GM12878 (cell line): ENCODE results near the gene CREG2. TPM values are rescaled to one million over a fixed set of nuclear protein-coding genes. Genes with fewer than 3 reads are reported as not detected.

Source experiments
- ATAC-seq: fragments of 200-7000 bp; cut with Tn5 transposase; 3 replicates; pipeline ENCODE4 v1.9.1; 2020; ENCODE audit warnings: mild to moderate bottlenecking, moderate library complexity
- BruUV-seq: library from RNA; stranded (reverse); fragments of 400-500 nt; replicated peaks from 2 replicates; lab custom pipeline; 2021; lab: Mats Ljungman, UMichigan
- CTCF ChIA-PET: fragments of 300-600 bp; sonication (Branson Sonifier 250); formaldehyde crosslinking; extraction: SDS; loops from one replicate; lab custom pipeline; 2021; ENCODE audit warnings: inconsistent platforms; lab: Yijun Ruan, JAX
- POLR2A ChIA-PET: fragments of 350-600 bp; formaldehyde crosslinking; extraction: SDS; loops from one replicate; lab custom pipeline; 2021; ENCODE audit warnings: inconsistent platforms; lab: Charles Lee
- RAD21 ChIA-PET: fragments of 300-600 bp; sonication (Branson Sonifier 250); formaldehyde crosslinking; loops from one replicate; lab custom pipeline; 2023; ENCODE audit warnings: antibody characterized with exemption; ENCODE audit not compliant: unreplicated experiment; lab: Charles Lee
- SMC1A ChIA-PET: fragments of 300-600 bp; sonication (Branson Sonifier 250); formaldehyde crosslinking; loops from one replicate; lab custom pipeline; 2023; ENCODE audit not compliant: unreplicated experiment, uncharacterized antibody; lab: Charles Lee
- DNase-seq: peaks from one replicate; pipeline ENCODE4 v3.0.0-alpha.2; 2011; ENCODE audit warnings: low read depth, low spot score
- FAIRE-seq: peaks from 3 replicates; lab custom pipeline; 2011; peaks lifted over from hg19 to GRCh38; lab: Jason Lieb, UNC
- H2AFZ ChIP-seq: 2 replicates; pipeline ENCODE4 v1.6.0; 2011; ENCODE audit warnings: low read depth, low read length, control low read depth; ENCODE audit not compliant: control insufficient read depth
- H3K27ac ChIP-seq: 2 replicates; pipeline ENCODE4 v1.5.1; 2011; ENCODE audit warnings: control low read depth; ENCODE audit not compliant: control insufficient read depth, insufficient read depth
- H3K27me3 ChIP-seq, 2 experiments: replicated peaks in 1 of 2; 2 replicates each; pipeline versions ENCODE4 v1.6.0 to v1.6.1; 2011; ENCODE audit warnings: low read length in 1 of 2; ENCODE audit not compliant: control insufficient read depth in 2 of 2, insufficient read depth in 2 of 2
- H3K36me3 ChIP-seq, 2 experiments: 2 replicates each; pipeline ENCODE4 v1.5.1; 2011; ENCODE audit warnings: low read length in 1 of 2; ENCODE audit not compliant: control insufficient read depth in 2 of 2, insufficient read depth in 2 of 2
- H3K4me1 ChIP-seq: 2 replicates; pipeline ENCODE4 v1.6.1; 2011; ENCODE audit warnings: mild to moderate bottlenecking, low read length, moderate library complexity, mixed read lengths; ENCODE audit not compliant: control insufficient read depth, insufficient read depth
- H3K4me2 ChIP-seq: 2 replicates; pipeline ENCODE4 v1.6.0; 2011; ENCODE audit warnings: control low read depth; ENCODE audit not compliant: control insufficient read depth, insufficient read depth
- H3K4me3 ChIP-seq: fragments of 200-600 bp; sonication (generic); 2 replicates; pipeline ENCODE4 v1.5.1; 2016
- H3K79me2 ChIP-seq: 2 replicates; pipeline ENCODE4 v1.6.0; 2011; ENCODE audit warnings: low read length; ENCODE audit not compliant: control insufficient read depth, insufficient read depth
- H3K9ac ChIP-seq: 2 replicates; pipeline ENCODE4 v1.8.0; 2011; ENCODE audit warnings: low read length, control low read depth, mixed read lengths; ENCODE audit not compliant: control insufficient read depth, insufficient read depth
- H3K9me3 ChIP-seq: replicated peaks from 3 replicates; pipeline ENCODE4 v1.5.1; 2011; ENCODE audit warnings: mild to moderate bottlenecking, low read length; ENCODE audit not compliant: control insufficient read depth, insufficient read depth
- H4K20me1 ChIP-seq: 2 replicates; pipeline ENCODE4 v1.6.0; 2011; ENCODE audit not compliant: control insufficient read depth, insufficient read depth
- BCL11A ChIP-seq: IDR thresholded peaks from 2 replicates; pipeline ENCODE4 v1.6.1; 2011; ENCODE audit warnings: low read depth, low read length
- JUND ChIP-seq: IDR thresholded peaks from 2 replicates; pipeline ENCODE4 v1.6.1; 2012; ENCODE audit warnings: low read depth, mild to moderate bottlenecking, low read length, improper control_type of control experiment, moderate library complexity
- RB1 ChIP-seq: fragments of 450-650 bp; formaldehyde crosslinking; IDR thresholded peaks from 2 replicates; pipeline ENCODE4 v1.6.1; 2017; ENCODE audit warnings: mild to moderate bottlenecking, borderline replicate concordance
- WGBS: methylation state at CpG from one replicate; pipeline ENCODE4 v1.1.6; 2016; ENCODE audit warnings: low lambda C conversion rate; ENCODE audit not compliant: insufficient replicate concordance, insufficient coverage; ENCODE audit errors: missing lambda C conversion rate; 5-methylcytosine and 5-hydroxymethylcytosine counted together
- in situ Hi-C: fragments of 300-500 bp; cut with MboI; formaldehyde crosslinking; loops from 9 replicates; pipeline ENCODE4 v1.14.3; 2018; ENCODE audit warnings: mixed read lengths
- intact Hi-C: fragments of 100-400 bp; cut with micrococcal nuclease; formaldehyde crosslinking; loops from one replicate; pipeline ENCODE4 v1.14.2; 2022; ENCODE audit not compliant: unreplicated experiment
- polyA plus RNA-seq, 11 experiments: library from polyadenylated mRNA; depleted of rRNA in 4 of 11; unstranded in 6 of 11; stranded (reverse) in 5 of 11; fragments of >200 nt; fragmentation: Nextera tagmentation in 4 of 11; fragmentation: Illumina TruSeq in 1 of 11; extraction: Ambion mirVana in 4 of 11; extraction: Trizol in 1 of 11; gene quantifications; 1 replicate in 1 of 11; 2 replicates in 10 of 11; pipeline versions ENCODE4 v1.2.1 to v1.2.3, GENCODE V29; 2011 to 2016; ENCODE audit warnings: inconsistent platforms in 2 of 11, missing spikeins in 2 of 11, low read depth in 1 of 11
- total RNA-seq, 4 experiments: library from RNA; depleted of rRNA in 3 of 4; stranded (reverse); fragments of >200 nt in 3 of 4; fragmentation: Illumina TruSeq in 1 of 4; extraction: Trizol in 1 of 4; gene quantifications; 2 replicates each; pipeline versions ENCODE4 v1.2.1 to v1.2.3, GENCODE V29; 2013 to 2021
- TF ChIP-seq, protein P1 (sequence below): fragments of 150-350 bp; IDR thresholded peaks from 2 replicates; pipeline ENCODE4 v1.6.1; 2014; ENCODE audit warnings: mild to moderate bottlenecking, low read depth, low read length
- TF ChIP-seq, protein P2 (sequence below): fragments of 450-650 bp; IDR thresholded peaks from 2 replicates; pipeline ENCODE4 v1.6.1; 2016; ENCODE audit warnings: mild to moderate bottlenecking, moderate library complexity, borderline replicate concordance

Gene CREG2
- total and polyA plus RNA-seq, 10 of the 15 experiments (the other 5 are each of a cell fraction or from before 2014, with no cell fraction given), result not detected

DNA sequence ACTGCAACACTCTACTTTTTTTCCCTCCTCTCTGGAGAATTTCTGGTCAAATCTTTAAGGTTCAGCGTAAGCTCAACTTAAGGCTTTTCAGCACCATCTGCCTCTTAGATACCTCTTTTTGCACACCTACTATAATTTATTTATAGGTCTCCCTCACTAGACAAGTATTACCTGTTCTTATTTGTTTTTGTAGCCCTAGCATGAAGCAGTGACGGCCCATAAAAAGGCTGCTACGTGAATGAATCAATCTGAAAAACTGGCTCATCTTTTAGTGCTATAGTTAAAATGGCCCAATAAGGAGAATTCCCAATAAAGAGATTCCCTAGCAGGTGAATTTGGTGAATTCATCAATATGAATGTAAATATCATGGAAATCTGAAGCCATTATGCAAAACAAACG is 85.3 kb downstream of the CREG2 start:
- ChIA-PET CTCF (no interaction called here), POLR2A (interaction anchor here (0.7 kb wide), 1 partner anchor 15 kb away, joined by 4 read pairs; no protein-coding TSS in a partner anchor), RAD21 (no interaction called here), SMC1A (interaction anchor here (1.0 to 1.1 kb wide), 2 partner anchors 9 to 46 kb away, joined by 3 read pairs; no protein-coding TSS in a partner anchor)
- ATAC-seq (no peak), DNase-seq (no peak), FAIRE-seq (no peak)
- Histone ChIP-seq H3K9me3 (no peaks in the 10 kb centered on the region), H3K4me1 (peaks cover 20% of the 10 kb centered on the region), H3K4me3 (no peak overlapping the region), H3K4me2 (no peak overlapping the region), H2AFZ (no peak overlapping the region), H3K27ac (no peak overlapping the region), H3K9ac (no peak overlapping the region), H3K36me3 (no peaks in the 10 kb centered on the region; a peak in 1 of 4 replicates), H3K27me3 (no peaks in the 10 kb centered on the region), H4K20me1 (no peaks in the 10 kb centered on the region), H3K79me2 (peaks cover 9% of the 10 kb centered on the region)
- TF ChIP-seq, protein P1, sequence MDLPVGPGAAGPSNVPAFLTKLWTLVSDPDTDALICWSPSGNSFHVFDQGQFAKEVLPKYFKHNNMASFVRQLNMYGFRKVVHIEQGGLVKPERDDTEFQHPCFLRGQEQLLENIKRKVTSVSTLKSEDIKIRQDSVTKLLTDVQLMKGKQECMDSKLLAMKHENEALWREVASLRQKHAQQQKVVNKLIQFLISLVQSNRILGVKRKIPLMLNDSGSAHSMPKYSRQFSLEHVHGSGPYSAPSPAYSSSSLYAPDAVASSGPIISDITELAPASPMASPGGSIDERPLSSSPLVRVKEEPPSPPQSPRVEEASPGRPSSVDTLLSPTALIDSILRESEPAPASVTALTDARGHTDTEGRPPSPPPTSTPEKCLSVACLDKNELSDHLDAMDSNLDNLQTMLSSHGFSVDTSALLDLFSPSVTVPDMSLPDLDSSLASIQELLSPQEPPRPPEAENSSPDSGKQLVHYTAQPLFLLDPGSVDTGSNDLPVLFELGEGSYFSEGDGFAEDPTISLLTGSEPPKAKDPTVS, result no peak
- no peak for TF ChIP-seq BCL11A
- 71% methylated on average over 4 of the region's 4 CpGs for WGBS
- intact Hi-C loops (no loop called here), in situ Hi-C loops (no loop called here)
- BruUV-seq, result no TSS peak

DNA sequence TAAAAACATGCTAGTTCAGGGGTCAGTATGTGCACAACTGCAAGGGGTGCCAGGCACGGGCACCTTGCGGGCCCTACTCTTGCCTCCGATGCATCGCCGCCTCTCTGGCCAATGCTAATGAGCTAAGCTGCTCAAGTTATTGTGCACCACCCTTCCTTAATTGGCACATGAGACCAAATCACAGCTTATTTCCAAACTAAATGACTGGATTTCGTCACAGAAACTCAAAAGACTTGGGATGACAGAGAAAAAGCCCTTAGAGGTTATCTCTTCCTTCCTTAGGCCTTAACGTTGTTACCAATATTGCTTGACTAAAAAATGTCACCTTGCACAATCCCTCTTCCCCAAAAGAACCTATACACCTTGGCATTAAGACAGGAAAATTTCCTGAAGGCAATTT is 86.5 kb downstream of the CREG2 start:
- H3K9ac ChIP-seq, result no peak overlapping the region

More for the DNA sequence above, 86.5 kb downstream of the CREG2 start:
- ATAC-seq (no peak), FAIRE-seq (no peak), DNase-seq (no peak)
- Histone ChIP-seq H3K27ac (no peak overlapping the region), H2AFZ (no peak overlapping the region), H3K36me3 (no peaks in the 10 kb centered on the region; a peak in 1 of 4 replicates), H3K79me2 (peaks cover 4% of the 10 kb centered on the region), H3K27me3 (no peaks in the 10 kb centered on the region), H3K9me3 (no peaks in the 10 kb centered on the region), H3K4me2 (no peak overlapping the region), H4K20me1 (no peaks in the 10 kb centered on the region), H3K4me3 (no peak overlapping the region), H3K4me1 (peaks cover 13% of the 10 kb centered on the region; the same call in 1 of the 2 replicates)
- 88% methylated on average over 7 of the region's 7 CpGs for WGBS
- BruUV-seq, result no TSS peak
- ChIA-PET SMC1A (interaction anchor here (0.7 to 2.6 kb wide), 3 partner anchors 16 to 62 kb away, joined by 3 to 13 read pairs (median 3); no protein-coding TSS in a partner anchor), CTCF (no interaction called here), RAD21 (no interaction called here), POLR2A (interaction anchor here (1.1 kb wide), 1 partner anchor 30 kb away, joined by 5 read pairs; no protein-coding TSS in a partner anchor)
- TF ChIP-seq RB1, result no peak
- TF ChIP-seq, protein P2, sequence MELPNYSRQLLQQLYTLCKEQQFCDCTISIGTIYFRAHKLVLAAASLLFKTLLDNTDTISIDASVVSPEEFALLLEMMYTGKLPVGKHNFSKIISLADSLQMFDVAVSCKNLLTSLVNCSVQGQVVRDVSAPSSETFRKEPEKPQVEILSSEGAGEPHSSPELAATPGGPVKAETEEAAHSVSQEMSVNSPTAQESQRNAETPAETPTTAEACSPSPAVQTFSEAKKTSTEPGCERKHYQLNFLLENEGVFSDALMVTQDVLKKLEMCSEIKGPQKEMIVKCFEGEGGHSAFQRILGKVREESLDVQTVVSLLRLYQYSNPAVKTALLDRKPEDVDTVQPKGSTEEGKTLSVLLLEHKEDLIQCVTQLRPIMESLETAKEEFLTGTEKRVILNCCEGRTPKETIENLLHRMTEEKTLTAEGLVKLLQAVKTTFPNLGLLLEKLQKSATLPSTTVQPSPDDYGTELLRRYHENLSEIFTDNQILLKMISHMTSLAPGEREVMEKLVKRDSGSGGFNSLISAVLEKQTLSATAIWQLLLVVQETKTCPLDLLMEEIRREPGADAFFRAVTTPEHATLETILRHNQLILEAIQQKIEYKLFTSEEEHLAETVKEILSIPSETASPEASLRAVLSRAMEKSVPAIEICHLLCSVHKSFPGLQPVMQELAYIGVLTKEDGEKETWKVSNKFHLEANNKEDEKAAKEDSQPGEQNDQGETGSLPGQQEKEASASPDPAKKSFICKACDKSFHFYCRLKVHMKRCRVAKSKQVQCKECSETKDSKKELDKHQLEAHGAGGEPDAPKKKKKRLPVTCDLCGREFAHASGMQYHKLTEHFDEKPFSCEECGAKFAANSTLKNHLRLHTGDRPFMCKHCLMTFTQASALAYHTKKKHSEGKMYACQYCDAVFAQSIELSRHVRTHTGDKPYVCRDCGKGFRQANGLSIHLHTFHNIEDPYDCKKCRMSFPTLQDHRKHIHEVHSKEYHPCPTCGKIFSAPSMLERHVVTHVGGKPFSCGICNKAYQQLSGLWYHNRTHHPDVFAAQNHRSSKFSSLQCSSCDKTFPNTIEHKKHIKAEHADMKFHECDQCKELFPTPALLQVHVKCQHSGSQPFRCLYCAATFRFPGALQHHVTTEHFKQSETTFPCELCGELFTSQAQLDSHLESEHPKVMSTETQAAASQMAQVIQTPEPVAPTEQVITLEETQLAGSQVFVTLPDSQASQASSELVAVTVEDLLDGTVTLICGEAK, result no peak
- TF ChIP-seq JUND, result no peak
- in situ Hi-C loops (no loop called here), intact Hi-C loops (no loop called here)
